ENCODE data around the gene R3HCC1L.

R3HCC1L gene

GRCh38 chr10:98119891-98120290 is 14.6 kb upstream of the R3HCC1L start:
- Histone ChIP-seq H3K79me2 (ENCODE audit: insufficient read depth, low read length) (no peaks in the 10 kb centered on the region), H3K27me3 (ENCODE audit: low read length) (no peaks in the 10 kb centered on the region), H3K36me3 (ENCODE audit: low read length) (peaks cover 6% of the 10 kb centered on the region; the same call in 1 of the 2 replicates)

GRCh38 chr10:98125940-98126631 is 8.4 kb upstream of the R3HCC1L start:
- Histone ChIP-seq H2AFZ (ENCODE audit: low read depth, low read length, severe bottlenecking) (no peak overlapping the region), H3K79me2 (ENCODE audit: insufficient read depth, low read length) (no peaks in the 10 kb centered on the region), H3K36me3 (ENCODE audit: low read length) (peaks cover 6% of the 10 kb centered on the region; the same call in 1 of the 2 replicates), H4K20me1 (ENCODE audit: low read depth, low read length) (no peaks in the 10 kb centered on the region), H3K4me2 (ENCODE audit: low read depth, low read length, poor library complexity, severe bottlenecking) (no peak overlapping the region), H3K27me3 (ENCODE audit: low read length) (no peaks in the 10 kb centered on the region), H3K9ac (ENCODE audit: low read length) (no peak overlapping the region), H3K9me2 (replicated peaks; ENCODE audit: insufficient read depth, low read length) (no peaks in the 10 kb centered on the region), H3K4me3 (ENCODE audit: insufficient read depth, low read length, poor library complexity, severe bottlenecking) (no peak overlapping the region), H3K27ac (ENCODE audit: low read depth, low read length) (no peak overlapping the region), H3F3A (ENCODE audit: insufficient read depth) (no peaks in the 10 kb centered on the region), H3K9me3 (ENCODE audit: insufficient read depth, low read length) (peaks cover 9% of the 10 kb centered on the region; the same call in 1 of the 2 replicates)
- TF ChIP-seq CTCF (IDR thresholded peaks at IDR 0.05; ENCODE audit: insufficient read depth, low read length, poor library complexity, severe bottlenecking) (no peak), EZH2phosphoT487 (conservative IDR thresholded peaks at IDR 0.05; ENCODE audit: low read length) (no peak)

More at GRCh38 chr10:98119891-98120290, 14.6 kb upstream of the R3HCC1L start:
- no peak overlapping the region for H3K27ac ChIP-seq (ENCODE audit: low read depth, low read length)
- no peak overlapping the region for H2AFZ ChIP-seq (ENCODE audit: low read depth, low read length, severe bottlenecking)
- H3K4me3 ChIP-seq (ENCODE audit: insufficient read depth, low read length, poor library complexity, severe bottlenecking): no peak overlapping the region
- H4K20me1 ChIP-seq (ENCODE audit: low read depth, low read length): no peaks in the 10 kb centered on the region
- no peak overlapping the region for H3K4me2 ChIP-seq (ENCODE audit: low read depth, low read length, poor library complexity, severe bottlenecking)
- H3K9me2 ChIP-seq (replicated peaks; ENCODE audit: insufficient read depth, low read length): no peaks in the 10 kb centered on the region
- no peak overlapping the region for H3K9ac ChIP-seq (ENCODE audit: low read length)
- peaks cover 9% of the 10 kb centered on the region; the same call in 1 of the 2 replicates for H3K9me3 ChIP-seq (ENCODE audit: insufficient read depth, low read length)
- no peak for TF ChIP-seq CTCF (IDR thresholded peaks at IDR 0.05; ENCODE audit: insufficient read depth, low read length, poor library complexity, severe bottlenecking)
- TF ChIP-seq EZH2phosphoT487 (conservative IDR thresholded peaks at IDR 0.05; ENCODE audit: low read length): no peak
- H3F3A ChIP-seq (ENCODE audit: insufficient read depth): no peaks in the 10 kb centered on the region

GRCh38 chr10:98128802-98129201 is 5.7 kb upstream of the R3HCC1L start:
- H3F3A ChIP-seq (ENCODE audit: insufficient read depth): peaks cover 7% of the 10 kb centered on the region
- TF ChIP-seq EZH2phosphoT487 (conservative IDR thresholded peaks at IDR 0.05; ENCODE audit: low read length) (no peak), CTCF (IDR thresholded peaks at IDR 0.05; ENCODE audit: insufficient read depth, low read length, poor library complexity, severe bottlenecking) (no peak)
- no peaks in the 10 kb centered on the region; the same call in 1 of the 2 replicates for H3K9me3 ChIP-seq (ENCODE audit: insufficient read depth, low read length)
- no peak overlapping the region for H3K27ac ChIP-seq (ENCODE audit: low read depth, low read length)
- H3K9ac ChIP-seq (ENCODE audit: low read length): no peak overlapping the region
- no peak overlapping the region for H3K4me2 ChIP-seq (ENCODE audit: low read depth, low read length, poor library complexity, severe bottlenecking)
- H4K20me1 ChIP-seq (ENCODE audit: low read depth, low read length): no peaks in the 10 kb centered on the region
- H3K36me3 ChIP-seq (ENCODE audit: low read length): no peaks in the 10 kb centered on the region
- no peaks in the 10 kb centered on the region for H3K27me3 ChIP-seq (ENCODE audit: low read length)
- no peaks in the 10 kb centered on the region for H3K79me2 ChIP-seq (ENCODE audit: insufficient read depth, low read length)
- H3K9me2 ChIP-seq (replicated peaks; ENCODE audit: insufficient read depth, low read length): no peaks in the 10 kb centered on the region
- no peak overlapping the region for H2AFZ ChIP-seq (ENCODE audit: low read depth, low read length, severe bottlenecking)
- H3K4me3 ChIP-seq (ENCODE audit: insufficient read depth, low read length, poor library complexity, severe bottlenecking): no peak overlapping the region
